Cerebellar cortex (tissue), 1 donor: Measurements from ENCODE around the gene MRNIP.
"Not testable (repeated sequence)": the region's sequence is repeated elsewhere in the genome, so short reads cannot be mapped to it uniquely, and the experiment has no call there.

Experiments
- DNase-seq: peaks from one replicate; pipeline ENCODE4 v3.0.0-alpha.2; 2015; ENCODE audit warnings: low spot score

Gene MRNIP

DNA sequence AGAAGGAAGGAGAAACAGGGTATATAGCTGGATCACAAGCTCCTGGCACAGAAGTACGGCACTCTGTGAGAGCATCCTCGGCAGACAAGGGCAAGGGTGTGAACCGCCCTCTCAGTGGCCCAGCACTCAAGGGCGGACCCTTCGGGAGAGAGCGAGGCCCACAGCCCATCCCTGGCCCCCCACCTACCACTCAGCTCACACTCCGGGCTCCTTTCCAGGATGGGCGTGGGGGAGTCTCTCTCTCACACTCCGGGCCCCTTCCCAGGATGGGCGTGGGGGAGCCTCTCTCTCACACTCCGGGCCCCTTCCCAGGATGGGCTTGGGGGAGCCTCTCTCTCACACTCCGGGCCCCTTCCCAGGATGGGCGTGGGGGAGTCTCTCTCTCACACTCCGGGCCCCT, 12.9 kb upstream of the MRNIP start:
- DNase-seq, result not testable (repeated sequence)

DNA sequence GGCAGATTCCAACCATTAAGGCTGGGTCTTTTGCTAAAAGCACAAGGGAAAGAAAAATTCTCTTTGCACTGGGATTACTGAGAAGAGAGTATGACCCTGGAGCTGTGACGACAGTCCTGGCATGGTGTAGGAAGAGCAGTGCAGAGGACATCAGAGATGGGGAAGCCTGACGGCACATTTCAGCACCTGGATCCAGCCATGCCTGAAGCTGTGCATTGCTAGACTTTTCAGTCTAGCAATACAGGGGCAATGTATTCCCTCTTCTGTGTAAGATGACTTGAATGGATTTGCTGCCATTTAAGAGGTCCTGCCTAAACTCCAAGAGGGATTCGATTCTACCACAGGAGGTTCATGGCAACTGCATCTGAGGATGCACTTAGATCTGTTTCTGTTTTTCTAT, 12.3 kb upstream of the MRNIP start:
- DNase-seq, result no peak

DNA sequence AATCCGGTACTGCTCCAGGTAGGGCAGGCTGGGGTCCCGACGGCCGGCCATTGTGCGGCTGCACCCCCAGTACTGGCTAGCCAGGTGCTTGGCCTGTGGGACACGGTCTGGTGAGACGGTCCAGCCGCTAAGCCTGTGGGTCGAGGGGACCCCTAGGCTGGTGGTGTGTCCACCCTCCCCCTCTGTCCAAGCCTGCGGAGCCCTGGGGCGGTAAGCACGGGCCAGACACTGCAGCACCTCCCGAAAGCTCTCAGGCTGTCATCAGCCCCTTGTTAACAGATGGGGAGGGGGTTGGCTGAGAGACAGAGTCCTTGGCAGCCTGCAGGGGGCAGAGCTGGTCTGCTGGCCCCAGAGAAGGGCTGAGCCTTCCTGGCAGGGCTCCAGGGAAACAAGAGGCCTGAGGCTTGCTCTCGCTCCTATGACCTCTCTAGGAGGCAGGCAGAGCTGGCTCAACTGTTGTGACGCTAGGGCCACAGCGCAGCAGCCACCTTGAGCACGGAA, 11.8 kb upstream of the MRNIP start:
- DNase-seq, result peak; percentile 76

DNA sequence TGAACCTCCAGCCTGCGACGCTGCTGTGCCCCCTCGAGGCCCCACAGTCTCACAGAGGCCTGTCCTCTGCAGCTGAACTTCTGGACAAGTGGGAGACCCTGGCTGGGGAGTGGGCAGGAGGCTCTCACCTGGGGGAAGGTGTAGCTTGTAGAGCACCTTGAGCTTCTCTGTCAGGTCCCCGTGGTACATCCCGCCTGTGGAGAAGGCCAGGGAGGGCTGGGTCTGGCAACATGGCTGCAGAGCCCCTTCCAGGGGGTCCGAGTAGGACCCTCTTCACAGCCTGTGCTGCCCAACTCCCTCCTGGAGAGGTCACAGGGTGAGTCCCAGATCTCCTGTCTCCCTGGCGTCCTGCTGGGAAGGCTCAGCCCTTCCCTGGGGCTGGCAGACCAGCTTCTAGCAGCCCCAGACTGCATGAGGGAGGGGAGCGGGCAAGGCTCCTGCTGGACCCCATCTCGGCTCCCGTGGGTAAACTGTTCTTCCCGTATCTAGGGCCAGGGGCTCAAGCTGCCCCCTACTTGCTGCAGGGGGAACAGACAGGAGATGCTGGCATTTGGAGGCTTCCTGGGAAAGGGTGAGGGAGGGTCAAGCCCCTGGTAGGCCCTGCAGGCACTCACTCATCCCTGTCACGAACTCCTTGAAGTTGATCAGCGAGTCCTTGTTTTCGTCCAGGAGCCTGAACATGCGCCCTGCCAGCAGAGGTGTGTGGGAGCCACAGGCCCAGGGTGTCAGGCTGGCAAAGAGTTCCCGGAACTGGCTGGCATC, 11.2 kb upstream of the MRNIP start:
- DNase-seq, result no peak

DNA sequence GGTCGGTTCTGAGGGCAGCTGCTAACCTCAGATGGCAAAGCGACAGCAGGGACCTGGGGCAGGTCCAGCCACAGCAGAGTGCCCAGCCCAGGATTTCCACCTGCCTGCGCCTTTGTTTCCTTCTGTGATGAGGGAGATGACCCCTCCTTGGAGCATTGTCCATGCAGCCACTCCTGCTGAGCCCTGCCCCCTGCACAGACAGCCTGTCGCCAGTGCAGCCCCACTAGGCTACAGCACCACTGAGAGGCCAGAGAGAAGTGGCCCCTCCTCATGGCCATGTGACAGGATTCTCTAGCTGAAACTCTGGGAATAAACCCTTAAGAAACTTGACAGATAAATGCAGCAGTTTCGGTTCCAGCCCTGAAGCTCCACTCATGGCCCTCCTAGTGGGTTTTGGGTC, 10.5 kb upstream of the MRNIP start:
- no peak for DNase-seq

DNA sequence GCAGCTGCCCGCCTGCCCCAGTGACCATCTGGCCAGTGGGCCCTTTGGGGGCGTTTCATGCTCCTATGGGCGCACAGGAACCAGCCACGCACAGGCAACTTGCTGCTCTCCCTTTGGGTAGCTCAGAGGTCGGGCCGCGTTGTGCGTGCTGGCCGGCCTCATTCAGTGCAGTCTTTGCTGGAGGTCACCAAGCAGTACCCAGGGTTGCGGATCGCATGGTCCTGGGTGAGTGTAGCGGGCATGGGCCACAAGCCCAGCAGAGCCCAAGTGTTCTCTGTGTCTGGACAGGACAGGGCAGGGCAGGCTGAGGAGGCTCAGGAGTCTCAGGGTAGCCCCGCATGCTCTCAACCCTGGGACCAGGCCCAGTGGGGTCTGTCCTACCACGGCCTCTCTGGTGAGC, 9.9 kb upstream of the MRNIP start:
- no peak for DNase-seq

DNA sequence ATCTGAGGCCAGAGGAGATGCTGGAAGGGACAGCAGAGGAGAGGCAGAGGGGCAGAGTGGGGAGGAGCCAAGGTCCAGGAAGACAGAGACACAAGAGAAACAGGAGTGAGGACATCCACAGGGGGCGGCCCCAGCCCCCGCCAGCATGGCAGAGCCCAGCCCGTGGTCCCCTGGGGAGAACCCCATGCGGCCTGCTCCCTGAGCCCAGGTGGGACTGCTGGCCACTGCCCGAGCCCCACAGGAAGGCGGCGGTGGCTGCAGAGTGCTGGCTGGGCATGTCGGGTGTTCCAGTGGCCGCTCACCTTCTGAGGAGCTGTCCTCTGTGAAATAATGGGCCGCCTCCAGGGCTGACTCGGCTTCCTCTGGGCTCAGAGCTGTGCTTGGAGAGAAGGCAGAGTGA, 8.9 kb upstream of the MRNIP start:
- no peak for DNase-seq

DNA sequence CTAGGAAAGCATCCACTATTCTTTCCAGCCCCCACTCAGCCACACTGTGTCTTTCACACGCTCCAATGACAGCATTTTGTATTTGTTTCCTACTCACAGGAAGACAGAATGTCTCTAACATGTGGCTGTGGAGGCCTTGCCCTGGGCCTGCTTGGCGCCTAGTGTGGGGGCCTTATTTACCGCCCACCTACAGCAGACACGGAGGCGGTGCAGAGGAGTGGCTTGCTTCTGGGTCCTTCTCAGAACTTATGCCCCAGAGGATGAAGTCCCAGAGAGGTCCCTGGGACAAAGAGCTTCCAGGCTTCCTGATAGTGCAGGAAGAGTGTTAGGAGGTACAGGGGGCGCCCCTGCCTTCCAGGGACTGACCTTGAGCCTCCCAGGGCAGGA, 8.5 kb upstream of the MRNIP start:
- no peak for DNase-seq

DNA sequence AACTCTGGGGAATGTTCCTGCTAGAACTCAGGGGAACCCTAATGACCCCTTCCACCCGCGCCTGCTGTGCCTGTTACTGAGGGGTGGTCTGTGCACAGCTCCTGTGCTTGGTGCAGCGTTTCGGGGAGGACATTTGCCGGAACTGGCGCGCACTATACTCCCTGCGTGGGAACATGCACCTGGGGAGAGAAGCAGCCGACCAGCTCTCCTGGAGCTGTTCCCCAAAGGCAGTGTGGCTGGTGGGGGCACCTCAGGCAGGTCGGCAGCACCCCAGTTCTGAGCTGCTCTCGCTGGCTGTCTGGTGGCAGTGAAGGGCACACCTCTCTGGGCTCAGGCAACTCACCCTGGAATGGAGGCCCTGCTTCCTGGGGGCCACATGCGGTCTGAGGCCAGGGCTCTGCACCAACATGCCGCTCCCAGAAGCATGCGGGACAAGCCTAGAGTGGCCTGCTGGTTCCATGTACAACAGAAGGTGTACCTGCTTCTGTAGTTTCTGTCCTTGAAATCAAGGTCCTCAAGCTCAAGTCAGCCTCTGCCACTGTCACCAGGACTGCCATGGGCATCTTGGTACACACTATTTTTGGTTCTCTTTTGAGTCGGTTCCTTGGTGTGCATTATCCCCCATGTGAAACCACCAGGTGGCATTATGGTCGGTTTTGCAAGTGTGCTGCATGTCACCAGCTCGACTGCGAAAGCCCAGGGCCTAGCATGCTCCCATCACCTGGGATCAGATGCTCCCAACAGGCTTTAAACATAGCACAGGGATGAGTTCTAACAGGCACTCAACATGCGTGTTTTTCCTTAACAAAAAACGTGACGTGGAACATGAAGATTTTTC, 7.8 kb upstream of the MRNIP start:
- DNase-seq, result peak; percentile 60

DNA sequence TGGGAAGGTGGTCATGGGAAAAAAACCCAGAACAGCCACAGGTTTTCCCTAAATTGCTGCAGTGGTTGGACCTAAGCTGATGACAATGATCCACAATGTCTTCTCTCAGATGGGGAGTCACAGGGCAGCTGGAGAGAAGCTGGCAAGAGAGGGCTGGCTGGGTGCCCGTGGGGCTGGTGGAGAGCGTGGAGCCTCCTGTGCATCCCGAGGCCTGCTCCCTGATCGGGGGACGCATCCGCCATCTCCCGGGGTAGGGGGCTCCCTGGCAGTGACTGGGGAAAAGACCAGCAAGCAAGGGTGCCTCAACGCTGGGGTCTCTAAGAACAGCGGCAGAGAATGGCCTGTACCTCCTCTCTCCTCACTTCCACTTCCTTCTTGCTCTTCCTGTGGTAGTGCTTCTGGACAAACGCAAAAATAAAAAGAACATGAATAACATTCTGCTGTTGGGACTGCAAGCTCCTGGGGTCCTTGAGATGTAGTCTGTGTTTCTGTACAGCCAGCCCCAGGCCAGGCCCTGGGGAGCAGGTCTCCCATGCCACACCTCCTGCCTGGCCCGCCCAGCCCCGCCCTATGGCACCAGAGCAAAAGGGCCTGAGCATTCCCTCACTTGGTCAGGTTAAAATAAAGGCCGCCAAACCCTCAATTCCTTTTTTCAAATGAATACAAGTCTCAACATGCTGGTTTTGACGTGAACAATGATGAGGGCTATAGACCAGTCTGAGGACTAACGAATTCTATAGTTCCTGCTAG, 7.0 kb upstream of the MRNIP start:
- no peak for DNase-seq

DNA sequence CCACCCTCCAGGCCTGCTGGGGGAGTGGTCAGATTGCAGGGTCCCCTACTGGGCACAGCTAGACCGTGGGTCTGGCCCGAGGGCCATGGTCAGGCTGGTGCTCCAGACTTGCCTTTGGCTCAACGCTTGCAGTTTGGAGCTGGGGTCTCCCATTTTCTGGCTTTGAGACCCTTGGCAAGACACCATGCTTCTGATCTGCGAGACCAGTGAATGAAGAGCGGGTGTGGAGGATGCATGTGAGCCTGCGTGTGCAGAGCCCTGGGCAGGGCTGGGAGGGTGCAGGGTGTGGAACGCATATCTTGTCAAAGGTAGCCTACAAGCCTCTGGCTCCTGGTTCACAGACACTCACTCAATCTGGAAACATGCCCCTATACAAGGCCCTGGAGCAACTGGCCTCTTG, 6.1 kb upstream of the MRNIP start:
- no peak for DNase-seq

DNA sequence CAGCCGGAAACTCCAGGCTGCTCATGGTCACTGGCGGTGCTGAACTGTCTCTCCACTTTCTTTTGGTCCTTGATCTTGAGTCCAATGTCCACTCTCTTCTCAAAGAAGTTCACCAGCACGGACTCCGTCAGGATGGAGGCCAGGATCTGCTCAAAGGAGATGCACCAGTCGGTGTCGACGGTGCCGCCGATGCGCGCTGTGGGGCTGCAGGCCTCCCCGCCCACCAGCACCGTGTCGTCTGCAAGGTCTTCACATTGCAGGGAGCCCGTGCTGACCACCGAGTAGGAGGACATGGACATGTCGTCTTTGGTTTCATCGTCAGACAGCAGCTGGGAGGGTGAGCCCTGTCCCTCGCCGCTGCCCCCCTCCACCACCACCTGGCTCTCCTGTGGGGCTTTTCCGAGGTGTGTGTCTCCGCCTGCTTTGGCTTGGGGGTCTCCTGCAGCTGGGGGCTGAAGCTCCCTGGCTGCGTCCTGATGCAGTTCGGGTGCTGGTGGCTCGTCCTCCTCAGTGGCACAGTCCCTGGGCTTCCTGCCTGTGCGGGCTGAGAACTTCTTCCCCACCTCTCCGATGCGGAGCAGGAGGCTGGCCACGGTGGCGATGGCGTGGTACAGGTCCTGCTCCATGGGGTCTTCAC, 5.0 kb upstream of the MRNIP start:
- no peak for DNase-seq

DNA sequence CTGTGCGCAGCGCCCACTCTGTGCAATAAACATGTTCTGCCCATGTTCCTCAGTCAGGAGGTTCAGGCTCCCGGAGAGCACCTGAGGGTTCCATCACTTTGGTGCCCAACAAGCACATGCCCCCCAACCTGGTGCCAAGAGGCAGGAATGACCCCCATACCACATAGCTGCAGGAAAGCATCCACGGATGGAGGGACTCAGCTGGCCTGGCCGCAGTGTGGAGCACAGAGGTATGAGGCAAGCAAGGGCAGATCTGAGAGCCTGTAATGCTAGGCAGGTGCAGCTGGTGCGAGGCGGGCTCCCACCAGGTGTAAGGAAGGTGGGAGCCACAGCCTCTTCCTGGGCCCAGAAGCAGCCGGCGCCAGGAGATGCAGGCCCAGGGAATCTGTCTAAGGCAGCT, 4.3 kb upstream of the MRNIP start:
- no peak for DNase-seq

DNA sequence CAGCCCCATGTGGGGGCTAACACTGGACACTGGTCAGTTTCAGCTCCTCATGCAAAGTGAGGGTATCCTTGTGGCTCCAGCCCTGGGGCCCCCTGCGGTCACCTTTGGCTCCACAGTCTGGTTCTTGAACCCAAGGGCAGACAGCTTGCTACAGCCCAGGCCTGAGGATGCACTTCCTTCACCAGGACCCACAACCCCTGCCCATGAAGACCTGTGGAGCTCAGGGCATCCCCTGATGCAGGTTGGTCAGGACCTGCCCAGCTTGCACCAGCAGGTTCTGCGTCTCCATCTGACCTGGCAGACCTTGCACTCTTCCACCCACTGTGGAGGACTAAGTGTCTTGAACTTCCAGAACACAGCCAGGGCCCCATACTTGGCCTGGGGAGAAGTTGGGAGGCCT, 3.7 kb upstream of the MRNIP start:
- DNase-seq, result no peak

DNA sequence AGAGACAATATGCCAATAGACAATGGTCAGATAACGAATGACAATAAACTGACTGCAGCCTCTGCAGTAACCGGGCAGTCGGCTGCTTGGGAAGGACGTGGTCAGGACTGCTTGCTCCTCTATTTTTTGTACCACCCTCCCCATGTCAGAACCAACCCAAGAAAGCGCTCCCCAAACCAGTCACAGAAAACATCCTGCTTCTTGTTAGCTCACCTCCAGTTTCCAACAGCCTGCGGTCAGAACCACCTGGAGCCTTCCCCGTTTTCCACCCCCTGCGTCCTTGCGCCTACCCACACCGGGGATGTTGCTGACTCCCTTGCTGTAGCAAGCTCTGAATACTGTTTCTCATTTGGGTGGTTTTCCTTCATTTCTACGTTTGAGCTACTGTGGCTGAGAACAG, 1.7 kb upstream of the MRNIP start:
- no peak for DNase-seq

DNA sequence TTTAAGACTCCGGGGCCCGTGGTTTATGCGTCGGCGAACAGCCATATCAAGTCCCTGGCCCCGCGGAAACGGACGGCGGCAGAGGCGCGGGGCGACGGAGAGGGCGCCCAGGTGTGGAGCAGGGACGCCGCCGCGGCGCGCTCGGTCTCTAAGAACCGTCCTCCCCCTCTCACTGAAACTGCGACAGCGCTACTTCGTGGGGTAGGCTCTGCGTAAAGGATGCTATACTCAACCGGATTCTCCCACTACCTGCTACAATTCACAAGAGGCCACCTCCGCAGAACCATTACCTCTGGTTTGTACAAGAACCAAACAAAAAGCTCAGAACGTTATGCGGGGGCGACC, 404 bp downstream of the MRNIP start:
- peak; percentile 59 for DNase-seq

DNA sequence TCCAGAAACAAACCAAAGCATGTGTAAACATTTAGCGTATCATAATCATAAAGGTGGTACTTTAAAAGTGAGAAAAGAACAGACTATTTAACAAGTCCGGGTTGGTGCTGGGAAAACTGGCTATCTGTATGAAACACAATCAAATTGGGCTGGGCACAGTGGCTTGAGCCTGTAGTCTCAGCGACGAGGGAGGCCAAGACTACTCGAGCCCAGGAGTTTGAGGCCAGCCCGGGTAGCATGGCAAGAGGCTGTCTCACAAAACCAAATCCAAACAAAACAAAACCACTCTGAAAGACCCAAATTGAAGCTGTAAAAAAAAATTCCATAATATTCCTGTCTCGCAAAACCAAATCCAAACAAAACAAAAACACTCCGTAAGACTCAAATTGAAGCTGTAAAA, 4.3 kb downstream of the MRNIP start:
- DNase-seq, result no peak

DNA sequence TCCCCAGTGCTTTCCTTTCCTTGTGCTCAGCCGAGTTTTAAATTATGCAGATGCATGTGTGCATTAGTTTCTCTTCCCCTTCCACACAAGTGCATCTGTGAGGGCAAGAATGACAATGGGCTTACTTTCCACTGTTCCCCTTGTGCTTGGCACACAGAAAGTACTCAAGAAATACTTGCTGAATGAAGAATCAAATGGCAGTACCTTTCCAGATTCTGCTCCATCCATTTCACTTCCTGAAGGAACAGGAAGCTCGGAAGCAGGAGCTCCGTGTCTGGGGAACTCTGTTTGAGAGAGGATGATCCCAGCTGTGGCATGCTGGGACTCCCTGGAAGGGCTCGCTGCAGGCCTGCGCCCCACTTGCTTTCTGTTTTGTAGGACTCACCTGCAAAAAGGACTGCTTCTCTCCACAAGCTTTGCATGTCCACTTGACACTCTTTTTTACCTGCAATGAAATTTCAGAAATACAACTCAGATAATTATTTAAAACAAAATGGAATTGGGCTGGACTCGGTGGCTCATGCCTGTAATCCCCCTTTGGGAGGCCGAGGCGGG, 5.5 kb downstream of the MRNIP start:
- DNase-seq, result no peak

DNA sequence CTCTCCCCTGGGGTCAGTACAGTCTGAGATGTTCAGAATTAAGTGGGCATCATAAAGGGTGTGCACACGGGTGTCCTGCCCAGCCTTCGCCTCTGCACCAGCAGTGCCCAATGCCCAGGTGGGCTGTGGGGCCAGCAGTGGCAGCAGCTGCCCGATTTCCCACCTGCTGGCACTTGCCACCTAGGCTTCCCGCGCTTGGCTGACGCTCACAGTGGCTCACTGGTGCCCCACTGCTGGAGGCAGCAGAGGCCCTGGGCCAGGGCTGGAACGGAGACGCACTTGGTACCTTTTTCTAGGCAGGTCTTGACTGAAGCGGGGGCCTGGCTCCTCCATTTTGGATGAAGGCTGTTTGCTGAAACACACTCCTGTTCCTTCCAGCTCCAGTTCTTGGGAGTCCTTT, 17.0 kb downstream of the MRNIP start:
- DNase-seq, result no peak

DNA sequence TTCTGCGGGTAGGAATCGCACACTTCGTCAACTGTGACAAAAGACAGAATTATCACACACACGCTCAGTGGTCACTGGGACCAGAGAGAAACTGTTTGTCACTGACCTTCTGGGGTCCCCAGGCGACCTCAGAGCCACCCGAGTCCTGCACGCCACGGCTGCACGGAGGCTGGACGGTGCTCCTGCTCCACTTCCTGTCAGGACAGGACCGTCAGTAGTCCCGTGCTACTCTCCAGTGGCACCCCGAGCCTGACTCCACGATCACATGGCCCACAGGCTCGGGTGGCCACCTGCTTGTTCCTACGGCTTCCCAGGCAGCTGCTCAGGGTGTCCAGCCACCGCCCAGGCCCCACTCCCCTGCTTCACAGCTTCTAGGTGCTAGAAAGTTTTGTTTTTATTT, 17.9 kb downstream of the MRNIP start:
- DNase-seq, result no peak

DNA sequence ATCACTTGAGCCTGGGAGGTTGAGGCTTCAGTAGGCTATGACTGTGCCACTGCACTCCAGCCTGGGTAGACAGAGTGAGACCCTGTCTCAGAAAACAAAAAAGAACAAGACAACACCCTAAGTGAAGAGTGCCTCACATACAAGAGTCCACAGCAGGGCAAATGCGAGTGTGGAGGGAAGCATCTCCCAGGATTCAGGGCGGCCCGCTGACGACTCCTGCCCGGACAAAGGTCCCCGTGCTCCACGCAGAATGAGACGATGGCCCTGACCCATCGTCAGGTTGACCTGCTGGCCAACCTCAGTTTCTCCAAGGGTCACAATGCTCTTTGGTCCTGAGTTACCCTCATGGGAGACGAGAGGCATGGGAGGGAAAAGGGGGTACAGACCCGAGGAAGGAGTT, 18.3 kb downstream of the MRNIP start:
- no peak for DNase-seq
